Suppressor macrophage treated with lipopolysaccharide for 4 hours (primary cell): ENCODE measurements around the gene ZHX3.
A peak's percentile ranks its signal among the peaks of the same experiment; 100 is the strongest.
"Not testable (repeated sequence)": the region's sequence is repeated elsewhere in the genome, so short reads cannot be mapped to it uniquely, and the experiment has no call there.

Experiments used
- DNase-seq: peaks from one replicate; pipeline ENCODE4 v3.0.0-alpha.2; 2020

The ZHX3 gene

GRCh38 chr20:41331731-41332130 is 14.2 kb upstream of the ZHX3 start:
- DNase-seq, result no peak

GRCh38 chr20:41330941-41331340 is 13.4 kb upstream of the ZHX3 start:
- no peak for DNase-seq

GRCh38 chr20:41330343-41330720 is 12.8 kb upstream of the ZHX3 start:
- DNase-seq, result no peak

- peak; percentile 81 for DNase-seq
Measured at GRCh38 chr20:41329435-41330342, 12.2 kb upstream of the ZHX3 start.

- no peak for DNase-seq
Measured at GRCh38 chr20:41327178-41327577, 9.6 kb upstream of the ZHX3 start.

GRCh38 chr20:41320976-41321375 is 3.4 kb upstream of the ZHX3 start:
- peak; percentile 26 for DNase-seq

GRCh38 chr20:41320441-41320840 is 2.9 kb upstream of the ZHX3 start:
- DNase-seq, result no peak

- no peak for DNase-seq
Measured at GRCh38 chr20:41318271-41318649, 729 bp upstream of the ZHX3 start.

- peak; percentile 46 for DNase-seq
Measured at GRCh38 chr20:41316602-41317545, 657 bp downstream of the ZHX3 start.

GRCh38 chr20:41316051-41316450 is 1.5 kb downstream of the ZHX3 start:
- no peak for DNase-seq

- no peak for DNase-seq
Measured at GRCh38 chr20:41314386-41314785, 3.1 kb downstream of the ZHX3 start.

GRCh38 chr20:41312009-41312408 is 5.5 kb downstream of the ZHX3 start:
- DNase-seq, result not testable (repeated sequence)

- DNase-seq, result no peak
Measured at GRCh38 chr20:41309817-41310216, 7.7 kb downstream of the ZHX3 start.

GRCh38 chr20:41308726-41309413 is 8.7 kb downstream of the ZHX3 start:
- DNase-seq, result peak; percentile 22

- no peak for DNase-seq
Measured at GRCh38 chr20:41308290-41308711, 9.2 kb downstream of the ZHX3 start.

GRCh38 chr20:41307021-41307420 is 10.5 kb downstream of the ZHX3 start:
- no peak for DNase-seq

GRCh38 chr20:41306061-41306727 is 11.3 kb downstream of the ZHX3 start:
- peak; percentile 37 for DNase-seq

GRCh38 chr20:41304424-41305079 is 13.0 kb downstream of the ZHX3 start:
- DNase-seq, result no peak

- peak; percentile 44 for DNase-seq
Measured at GRCh38 chr20:41304002-41304401, 13.5 kb downstream of the ZHX3 start.

- no peak for DNase-seq
Measured at GRCh38 chr20:41300886-41301285, 16.6 kb downstream of the ZHX3 start.

- DNase-seq, result no peak
Measured at GRCh38 chr20:41300383-41300782, 17.1 kb downstream of the ZHX3 start.

- no peak for DNase-seq
Measured at GRCh38 chr20:41299899-41300298, 17.6 kb downstream of the ZHX3 start.
